Immature natural killer cell (primary cell): Measurements from ENCODE around the gene LRRC25. TPM values are rescaled to one million over a fixed set of nuclear protein-coding genes. Genes with fewer than 3 reads are reported as not detected.
A peak's percentile ranks its signal among the peaks of the same experiment; 100 is the strongest.
"Not testable (repeated sequence)": the region's sequence is repeated elsewhere in the genome, so short reads cannot be mapped to it uniquely, and the experiment has no call there.

Source experiments
- DNase-seq, 3 donors: peaks; one replicate each; pipeline ENCODE4 v3.0.0; 2022; ENCODE audit warnings: mixed read lengths in 1 of 3
- H3K27ac Mint-ChIP-seq, 6 donors: one replicate each; pipeline ENCODE4 v1.8.0; 2020; ENCODE audit warnings: mixed read lengths in 6 of 6, mild to moderate bottlenecking in 5 of 6, inconsistent platforms in 4 of 6, moderate library complexity in 3 of 6
- H3K27me3 Mint-ChIP-seq, 3 donors: one replicate each; pipeline ENCODE4 v1.8.0; 2020 to 2021; ENCODE audit warnings: low read depth in 3 of 3, mild to moderate bottlenecking in 3 of 3, mixed read lengths in 3 of 3, moderate library complexity in 3 of 3, inconsistent platforms in 1 of 3
- H3K36me3 Mint-ChIP-seq, 3 donors: one replicate each; pipeline ENCODE4 v1.8.0; 2020; ENCODE audit warnings: mixed read lengths in 3 of 3, inconsistent platforms in 2 of 3, mild to moderate bottlenecking in 2 of 3
- H3K4me1 Mint-ChIP-seq, 2 donors: one replicate each; pipeline ENCODE4 v1.8.0; 2020; ENCODE audit warnings: inconsistent platforms in 2 of 2, mild to moderate bottlenecking in 2 of 2, mixed read lengths in 2 of 2, moderate library complexity in 1 of 2
- H3K4me3 Mint-ChIP-seq, 5 donors: one replicate each; pipeline ENCODE4 v1.8.0; 2020; ENCODE audit warnings: mild to moderate bottlenecking in 5 of 5, mixed read lengths in 5 of 5, inconsistent platforms in 3 of 5, moderate library complexity in 3 of 5
- H3K9me3 Mint-ChIP-seq, 6 donors: one replicate each; pipeline ENCODE4 v1.8.0; 2020; ENCODE audit warnings: mild to moderate bottlenecking in 6 of 6, mixed read lengths in 6 of 6, inconsistent platforms in 4 of 6, moderate library complexity in 3 of 6
- polyA plus RNA-seq, 3 donors: library from polyadenylated mRNA; unstranded; fragments of 300-500 nt; fragmentation: Illumina TruSeq; gene quantifications; one replicate each; pipeline ENCODE4 v1.2.3, GENCODE V29; 2021

LRRC25 gene
- polyA plus RNA-seq, 3 donors from 2014 or later = 2.7 to 18.1 (median 7.7) TPM

GRCh38 chr19:18416778-18417249 is 19.4 kb upstream of the LRRC25 start:
- DNase-seq = peak; percentile 80 to 84 (median 82)
- no peaks in the 10 kb centered on the region for H3K9me3 Mint-ChIP-seq
- peaks cover 65 to 66% of the 10 kb centered on the region in 2 donors for H3K4me1 Mint-ChIP-seq
- peak overlapping the region; percentile 68 to 98 (median 96) for H3K27ac Mint-ChIP-seq
- peaks cover 17 to 28% (median 24%) of the 10 kb centered on the region in 3 donors for H3K27me3 Mint-ChIP-seq
- no peaks in the 10 kb centered on the region for H3K36me3 Mint-ChIP-seq
- H3K4me3 Mint-ChIP-seq = peak overlapping the region; percentile 79 to 90 (median 85)

- H3K4me1 Mint-ChIP-seq = peaks cover 55 to 57% of the 10 kb centered on the region in 2 donors
These were observed 17.9 kb upstream of the LRRC25 start for GRCh38 chr19:18415178-18415867.

GRCh38 chr19:18414504-18415177 is 17.2 kb upstream of the LRRC25 start:
- peaks cover 23 to 29% (median 24%) of the 10 kb centered on the region in 3 donors for H3K27me3 Mint-ChIP-seq
- peak; percentile 57 to 66 (median 58) for DNase-seq
- peak overlapping the region; percentile 27 to 69 (median 55) for H3K4me3 Mint-ChIP-seq
- H3K9me3 Mint-ChIP-seq = no peaks in the 10 kb centered on the region
- H3K4me1 Mint-ChIP-seq = peaks cover 53 to 54% of the 10 kb centered on the region in 2 donors
- no peaks in the 10 kb centered on the region for H3K36me3 Mint-ChIP-seq
- H3K27ac Mint-ChIP-seq = peak overlapping the region; percentile 70 to 89 (median 87)

More at GRCh38 chr19:18415178-18415867, 17.9 kb upstream of the LRRC25 start:
- Mint-ChIP-seq H3K36me3 (no peaks in the 10 kb centered on the region), H3K27ac (peak overlapping the region; percentile 83 to 98 (median 94)), H3K9me3 (no peaks in the 10 kb centered on the region), H3K4me3 (peak overlapping the region in 4 of 5 donors; percentile 59 to 85 (median 68)), H3K27me3 (peaks cover 23 to 32% (median 24%) of the 10 kb centered on the region in 3 donors)
- no peak for DNase-seq

DNA sequence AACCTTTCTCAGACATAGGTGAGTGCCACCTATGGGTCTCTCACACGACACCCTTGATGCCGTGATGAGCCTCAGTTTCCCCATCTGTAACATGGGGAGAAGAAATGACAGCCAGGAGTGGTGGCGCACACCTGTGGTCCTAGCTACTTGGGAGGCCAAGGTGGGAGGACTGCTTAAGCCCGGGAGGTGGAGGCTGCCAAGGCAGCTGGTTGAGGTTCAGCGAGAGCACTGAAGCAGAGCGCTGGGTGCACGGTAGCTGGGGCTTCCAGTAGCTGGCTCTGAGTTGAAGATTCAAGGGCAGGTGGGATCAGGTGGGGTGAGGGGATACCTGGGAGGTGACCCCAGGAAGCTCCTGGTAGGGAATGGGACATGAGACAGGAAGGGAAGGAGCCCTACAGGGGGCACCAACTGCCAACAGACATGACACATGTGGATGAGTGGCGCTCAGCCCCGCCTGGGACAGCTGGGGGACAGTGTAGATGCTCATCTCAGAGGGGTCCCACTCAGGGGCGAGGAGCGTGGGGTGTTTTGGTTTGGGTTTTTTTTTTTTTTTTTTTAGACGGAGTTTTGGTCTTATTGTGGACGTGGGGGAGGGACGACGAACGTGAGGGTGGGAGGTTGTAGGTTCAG is 15.3 kb upstream of the LRRC25 start:
- no peaks in the 10 kb centered on the region for H3K36me3 Mint-ChIP-seq
- H3K27me3 Mint-ChIP-seq = peaks cover 13 to 22% (median 17%) of the 10 kb centered on the region in 3 donors
- H3K4me1 Mint-ChIP-seq = peaks cover 41 to 43% of the 10 kb centered on the region in 2 donors
- no peak for DNase-seq
- H3K4me3 Mint-ChIP-seq = no peak overlapping the region
- H3K27ac Mint-ChIP-seq = peak overlapping the region in 1 of 6 donors; percentile 59
- H3K9me3 Mint-ChIP-seq = no peaks in the 10 kb centered on the region

GRCh38 chr19:18408053-18408476 is 10.6 kb upstream of the LRRC25 start:
- Mint-ChIP-seq H3K27me3 (peaks cover 3 to 10% (median 9%) of the 10 kb centered on the region in 3 donors), H3K27ac (no peak overlapping the region), H3K36me3 (no peaks in the 10 kb centered on the region), H3K4me3 (no peak overlapping the region), H3K4me1 (peaks cover 7 to 12% of the 10 kb centered on the region in 2 donors), H3K9me3 (no peaks in the 10 kb centered on the region)
- no peak for DNase-seq

DNA sequence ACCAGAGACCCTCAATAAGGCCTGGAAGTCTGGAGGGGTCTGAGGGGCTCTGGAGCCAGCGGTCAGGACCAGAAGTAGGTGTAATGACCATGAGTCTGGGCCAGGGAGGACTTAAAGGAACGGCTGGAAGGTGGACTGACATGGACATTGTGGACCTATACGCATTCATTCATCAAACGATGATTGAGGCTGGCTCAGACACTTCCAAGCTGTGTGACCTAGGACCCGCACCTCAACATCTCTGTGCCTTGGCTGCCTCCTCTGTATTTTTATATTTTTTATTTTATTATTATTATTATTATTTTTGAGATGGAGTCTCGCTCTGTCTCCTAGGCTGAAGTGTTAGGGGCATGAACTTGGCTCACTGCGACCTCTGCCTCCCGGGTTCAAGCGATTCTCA is 9.3 kb upstream of the LRRC25 start:
- H3K27ac Mint-ChIP-seq = no peak overlapping the region
- H3K9me3 Mint-ChIP-seq = no peaks in the 10 kb centered on the region
- H3K4me1 Mint-ChIP-seq = peaks cover 7 to 9% of the 10 kb centered on the region in 2 donors
- H3K36me3 Mint-ChIP-seq = no peaks in the 10 kb centered on the region
- no peak for DNase-seq
- peaks cover 4 to 10% (median 9%) of the 10 kb centered on the region in 3 donors for H3K27me3 Mint-ChIP-seq
- no peak overlapping the region for H3K4me3 Mint-ChIP-seq

DNA sequence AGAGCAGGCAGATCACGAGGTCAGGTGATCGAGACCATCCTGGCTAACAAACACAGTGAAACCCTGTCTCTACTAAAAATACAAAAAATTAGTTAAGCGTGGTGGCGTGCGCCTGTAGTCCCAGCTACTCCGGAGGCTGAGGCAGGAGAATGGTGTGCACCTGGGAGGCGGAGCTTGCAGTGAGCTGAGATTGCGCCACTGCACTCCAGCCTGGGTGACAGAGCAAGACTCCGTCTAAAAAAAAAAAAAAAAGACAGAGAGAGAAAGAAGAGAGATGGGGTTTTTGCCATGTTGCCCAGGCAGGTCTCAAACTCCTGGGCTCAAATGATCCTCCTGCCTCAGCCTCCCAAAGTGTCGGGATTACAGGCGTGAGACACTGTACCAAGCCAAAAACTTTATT is 8.3 kb upstream of the LRRC25 start:
- not testable (repeated sequence) for H3K4me1 Mint-ChIP-seq, H3K9me3 Mint-ChIP-seq, H3K27ac Mint-ChIP-seq, H3K36me3 Mint-ChIP-seq, DNase-seq, H3K4me3 Mint-ChIP-seq, H3K27me3 Mint-ChIP-seq

DNA sequence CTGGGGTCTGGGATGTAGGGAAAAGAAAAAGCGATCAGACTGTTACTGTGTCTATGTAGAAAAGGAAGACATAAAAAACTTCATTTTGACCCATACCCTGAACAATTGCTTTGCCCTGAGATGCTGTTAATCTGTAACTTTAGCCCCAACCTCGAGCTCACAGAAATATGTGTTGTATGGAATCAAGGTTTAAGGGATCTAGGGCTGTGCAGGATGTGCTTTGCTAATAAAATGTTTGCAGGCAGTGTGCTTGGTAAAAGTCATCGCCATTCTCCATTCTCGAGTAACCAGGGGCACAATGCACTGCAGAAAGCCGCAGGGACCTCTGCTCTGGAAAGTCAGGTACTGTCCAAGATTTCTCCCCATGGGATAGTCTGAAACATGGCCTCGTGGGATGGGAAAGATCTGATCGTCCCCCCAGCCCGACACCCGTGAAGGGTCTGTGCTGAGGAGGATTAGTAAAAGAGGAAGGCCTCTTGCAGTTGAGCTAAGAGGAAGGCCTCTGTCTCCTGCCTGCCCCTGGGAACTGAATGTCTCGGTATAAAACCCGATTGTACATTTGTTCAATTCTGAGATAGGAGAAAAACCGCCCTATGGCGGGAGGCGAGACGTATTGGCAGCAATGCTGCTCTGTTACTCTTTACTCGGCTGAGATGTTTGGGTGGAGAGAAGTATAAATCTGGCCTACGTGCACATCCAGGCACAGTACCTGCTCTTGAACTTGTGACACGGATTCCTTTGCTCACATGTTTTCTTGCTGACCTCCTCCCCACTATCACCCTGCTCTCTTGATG is 5.2 kb upstream of the LRRC25 start:
- not testable (repeated sequence) for DNase-seq, H3K27me3 Mint-ChIP-seq, H3K9me3 Mint-ChIP-seq, H3K4me1 Mint-ChIP-seq, H3K36me3 Mint-ChIP-seq, H3K4me3 Mint-ChIP-seq, H3K27ac Mint-ChIP-seq

DNA sequence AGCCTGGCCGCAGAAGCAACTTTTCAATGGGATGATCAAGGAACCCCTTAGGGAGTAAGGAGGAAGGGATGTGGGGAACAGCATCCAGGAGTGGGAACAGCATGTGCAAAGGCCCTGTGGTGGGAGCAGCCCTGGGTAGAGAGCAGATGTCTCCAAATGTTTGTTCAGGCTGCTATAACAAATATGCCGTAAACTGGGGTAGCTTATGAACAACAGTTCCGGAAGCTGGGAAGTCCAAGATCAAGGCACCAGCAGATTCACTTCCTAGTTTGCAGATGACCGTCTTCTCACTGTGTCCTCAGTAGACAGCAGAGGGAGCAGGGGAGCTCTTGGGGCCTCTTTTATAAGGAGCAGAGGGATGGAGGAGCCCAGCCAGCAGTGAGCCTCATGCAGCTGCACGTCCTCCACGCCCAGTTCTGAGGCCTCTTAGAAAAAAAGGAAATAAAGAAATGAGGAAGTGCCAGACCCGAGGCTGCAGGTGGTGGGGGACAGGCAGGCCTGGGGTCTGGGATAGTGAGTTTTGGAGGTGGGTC is 4.2 kb upstream of the LRRC25 start:
- Mint-ChIP-seq H3K4me3 (no peak overlapping the region), H3K9me3 (no peaks in the 10 kb centered on the region), H3K4me1 (peaks cover 5 to 11% of the 10 kb centered on the region in 2 donors), H3K27ac (peak overlapping the region in 1 of 6 donors; percentile 17), H3K36me3 (no peaks in the 10 kb centered on the region), H3K27me3 (peaks cover 1 to 7% (median 4%) of the 10 kb centered on the region in 3 donors)
- DNase-seq = no peak

DNA sequence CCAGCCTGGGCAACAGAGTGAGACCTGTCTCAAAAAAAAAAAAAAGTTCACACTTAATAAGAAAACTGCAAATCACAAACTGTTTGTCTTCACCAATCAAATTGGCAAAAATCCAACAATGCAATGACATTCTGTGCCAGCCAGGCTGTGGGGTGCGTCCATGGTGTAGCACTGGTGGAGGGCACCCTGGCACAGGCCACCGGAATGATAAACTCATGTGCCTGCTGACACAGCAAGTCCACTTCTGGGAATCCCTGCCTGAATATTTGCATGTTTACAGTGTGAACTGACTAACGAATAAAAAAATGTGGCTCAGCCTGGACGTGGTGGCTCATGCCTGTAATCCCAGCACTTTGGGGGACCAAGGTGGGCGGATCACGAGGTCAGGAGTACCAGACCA is 1.6 kb upstream of the LRRC25 start:
- Mint-ChIP-seq H3K27me3 (peaks cover 1 to 7% (median 2%) of the 10 kb centered on the region in 3 donors), H3K4me3 (no peak overlapping the region), H3K9me3 (no peaks in the 10 kb centered on the region), H3K4me1 (peaks cover 5 to 12% of the 10 kb centered on the region in 2 donors), H3K27ac (no peak overlapping the region), H3K36me3 (no peaks in the 10 kb centered on the region)
- no peak for DNase-seq

- no peaks in the 10 kb centered on the region for H3K9me3 Mint-ChIP-seq
- H3K36me3 Mint-ChIP-seq = no peaks in the 10 kb centered on the region
- peak overlapping the region; percentile 44 to 68 (median 64) for H3K4me3 Mint-ChIP-seq
- DNase-seq = peak in 2 of 3 donors; percentile 41 to 43
- peaks cover 0 to 3% (median 0%) of the 10 kb centered on the region in 3 donors for H3K27me3 Mint-ChIP-seq
- H3K27ac Mint-ChIP-seq = peak overlapping the region in 1 of 6 donors; percentile 74
- H3K4me1 Mint-ChIP-seq = peaks cover 5 to 13% of the 10 kb centered on the region in 2 donors
These were observed 766 bp downstream of the LRRC25 start for GRCh38 chr19:18396471-18397241.

GRCh38 chr19:18393836-18394235 is 3.6 kb downstream of the LRRC25 start:
- peaks cover 0 to 4% (median 0%) of the 10 kb centered on the region in 3 donors for H3K36me3 Mint-ChIP-seq
- H3K4me3 Mint-ChIP-seq = no peak overlapping the region
- no peak for DNase-seq
- H3K27ac Mint-ChIP-seq = peak overlapping the region in 1 of 6 donors; percentile 6
- H3K27me3 Mint-ChIP-seq = peaks cover 0 to 6% (median 1%) of the 10 kb centered on the region in 3 donors
- H3K9me3 Mint-ChIP-seq = no peaks in the 10 kb centered on the region
- peaks cover 5 to 16% of the 10 kb centered on the region in 2 donors for H3K4me1 Mint-ChIP-seq
